GM18907 (cell line): ENCODE data around the gene HIVEP3.

Experiments
- ATAC-seq: cut with Tn5 transposase; IDR thresholded peaks from one replicate; pipeline ENCODE4 v1.9.1; 2021; ENCODE audit warnings: mild to moderate bottlenecking, moderate library complexity; ENCODE audit not compliant: unreplicated experiment

Gene HIVEP3

DNA sequence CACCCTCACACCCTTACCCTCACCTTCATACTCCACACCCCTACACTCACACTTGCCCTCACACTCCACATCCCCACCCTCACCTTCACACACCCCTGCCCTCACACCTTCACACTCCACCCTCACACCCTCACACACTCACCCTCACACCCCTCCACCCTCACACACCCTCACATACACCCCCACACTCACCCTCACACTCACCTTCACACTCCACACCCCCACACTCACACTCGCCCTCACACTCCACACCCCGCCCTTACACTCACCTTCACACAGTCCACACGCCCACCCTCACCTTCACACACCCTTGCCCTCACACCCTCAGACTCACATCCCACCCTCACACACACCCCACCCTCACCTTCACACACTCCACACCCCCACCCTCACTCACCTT, 390.6 kb downstream of the HIVEP3 start:
- ATAC-seq: no peak

DNA sequence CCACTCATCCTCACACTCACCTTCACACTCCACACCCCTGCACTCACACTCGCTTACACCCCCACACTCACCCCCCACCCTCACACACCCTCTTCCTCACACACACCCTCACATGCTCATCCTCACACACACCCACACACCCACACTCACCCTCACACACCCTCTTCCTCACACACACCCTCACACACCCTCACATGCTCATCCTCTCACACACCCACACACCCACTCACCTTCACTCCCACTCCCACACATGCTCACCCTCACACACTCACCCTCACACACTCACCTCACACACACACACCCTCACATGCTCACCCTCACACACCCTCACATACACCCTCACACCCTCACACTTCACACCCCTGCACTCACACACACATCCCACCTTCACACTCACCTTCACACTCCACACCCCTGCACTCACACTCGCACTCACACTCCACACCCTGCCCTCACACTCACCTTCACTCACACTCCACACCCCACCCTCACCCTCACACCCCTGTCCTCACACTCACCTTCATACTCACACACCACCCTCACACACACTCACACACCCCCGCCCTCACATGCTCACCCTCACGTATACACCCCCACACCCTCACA, 391.7 kb downstream of the HIVEP3 start:
- no peak for ATAC-seq

DNA sequence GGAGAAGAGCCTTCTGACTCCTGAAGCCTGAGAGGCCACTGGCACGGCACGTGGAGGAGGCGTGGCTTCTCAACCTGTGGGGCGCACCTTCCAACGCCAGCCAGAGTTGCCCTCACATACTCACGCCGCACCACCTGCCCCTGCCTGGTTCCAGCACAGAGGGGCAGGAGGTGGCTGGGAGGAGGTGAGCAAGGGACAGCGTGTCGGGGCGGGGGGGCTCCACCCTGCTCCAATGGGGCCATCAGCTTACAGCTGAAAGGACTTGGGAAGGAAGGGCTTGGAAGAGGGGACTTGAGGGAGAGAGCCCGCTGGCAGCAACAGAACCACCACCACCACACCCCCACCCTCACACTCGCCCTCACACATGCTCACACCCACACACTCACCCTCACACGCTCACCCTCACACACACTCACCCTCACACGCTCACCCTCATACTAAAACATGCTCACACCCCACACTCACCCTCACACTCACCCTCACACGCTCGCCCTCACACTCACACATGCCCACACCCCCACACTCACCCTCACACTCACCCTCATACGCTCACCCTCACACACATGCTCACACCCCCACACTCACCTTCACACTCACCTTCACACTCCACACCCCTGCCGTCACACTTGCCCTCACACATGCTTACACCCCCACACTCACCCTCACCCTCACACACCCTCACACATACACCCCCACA, 392.7 kb downstream of the HIVEP3 start:
- ATAC-seq: no peak

DNA sequence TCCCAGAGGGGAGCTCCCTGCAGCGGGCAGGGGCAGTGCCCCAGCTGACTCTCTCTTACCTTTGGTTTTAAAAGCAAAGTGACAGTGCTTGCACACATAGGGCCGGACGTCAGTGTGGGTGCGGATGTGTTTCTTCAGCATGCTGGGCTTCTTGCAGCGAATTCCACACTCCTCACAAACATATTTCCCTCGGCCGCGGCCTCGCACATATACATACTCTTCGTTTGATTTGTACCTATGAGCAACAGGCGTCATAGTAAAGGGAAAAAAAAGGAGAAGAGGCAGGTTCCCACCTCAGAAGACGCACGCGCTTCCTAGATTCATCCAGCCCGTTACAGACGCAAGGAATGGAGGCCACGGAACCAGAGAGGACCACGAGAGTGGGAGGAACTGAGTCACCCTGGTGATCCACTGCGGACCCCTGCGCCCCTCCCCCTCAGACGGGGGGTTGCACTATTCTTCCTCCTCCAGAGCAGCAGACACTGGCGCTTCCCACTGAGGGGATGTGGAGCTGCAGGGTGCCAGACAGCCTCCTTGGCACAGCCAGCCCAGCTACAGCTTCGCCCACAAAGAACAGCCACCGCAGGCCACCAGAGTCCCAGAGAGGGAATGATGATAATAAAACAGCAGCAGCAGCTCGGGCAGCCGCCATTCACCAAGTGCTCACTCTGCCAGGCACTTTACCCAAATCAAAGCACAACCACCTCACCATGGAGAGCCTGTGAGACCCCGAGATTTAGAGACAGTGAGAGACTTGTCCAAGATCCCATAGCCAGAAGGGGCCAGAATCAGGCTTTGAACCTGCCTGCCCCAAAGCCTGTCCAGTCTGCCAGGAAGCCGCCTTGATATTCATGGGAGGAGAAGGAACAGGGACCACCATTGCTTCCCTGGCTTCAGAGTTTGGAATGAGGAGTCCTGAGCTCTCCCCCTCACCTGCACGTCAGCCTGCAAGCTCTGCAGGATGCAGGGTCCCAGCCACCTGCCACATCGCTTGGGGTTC, 393.7 kb downstream of the HIVEP3 start:
- ATAC-seq: no peak

DNA sequence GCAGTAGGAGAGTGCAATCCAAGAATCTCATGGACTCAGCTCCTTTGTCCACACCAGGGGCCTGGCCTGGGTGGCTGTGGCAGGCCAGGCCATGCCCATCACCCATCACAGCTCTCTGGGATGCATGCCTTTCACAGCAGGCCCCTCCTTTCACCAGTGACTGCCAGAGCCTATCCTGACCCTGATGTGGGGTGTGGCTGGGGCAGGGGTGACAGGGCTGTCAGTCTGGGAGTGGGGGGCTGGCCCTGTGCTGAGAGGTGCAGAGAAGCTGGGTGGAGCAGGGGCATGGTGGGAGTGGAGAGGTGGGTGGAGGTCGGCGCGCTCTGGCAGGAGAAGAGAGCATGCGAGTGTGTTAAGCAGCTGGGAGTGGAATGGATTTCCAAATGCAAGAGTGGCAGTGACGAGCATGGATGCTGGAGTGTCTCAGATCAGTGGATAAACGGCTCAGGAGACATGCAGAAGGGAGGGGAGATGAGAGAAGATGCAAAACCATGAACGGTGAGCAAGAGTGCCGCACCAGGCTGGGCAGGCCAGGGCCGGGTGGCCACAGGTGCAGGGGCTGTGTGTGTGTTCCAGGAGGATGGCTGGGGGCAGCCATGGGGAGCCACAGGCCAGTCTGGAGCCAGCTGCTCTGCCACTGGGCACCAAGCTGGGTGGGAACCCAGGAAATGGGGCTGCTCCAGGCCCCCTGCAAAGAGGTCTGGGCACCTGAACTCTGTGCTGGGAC, 394.6 kb downstream of the HIVEP3 start:
- no peak for ATAC-seq

DNA sequence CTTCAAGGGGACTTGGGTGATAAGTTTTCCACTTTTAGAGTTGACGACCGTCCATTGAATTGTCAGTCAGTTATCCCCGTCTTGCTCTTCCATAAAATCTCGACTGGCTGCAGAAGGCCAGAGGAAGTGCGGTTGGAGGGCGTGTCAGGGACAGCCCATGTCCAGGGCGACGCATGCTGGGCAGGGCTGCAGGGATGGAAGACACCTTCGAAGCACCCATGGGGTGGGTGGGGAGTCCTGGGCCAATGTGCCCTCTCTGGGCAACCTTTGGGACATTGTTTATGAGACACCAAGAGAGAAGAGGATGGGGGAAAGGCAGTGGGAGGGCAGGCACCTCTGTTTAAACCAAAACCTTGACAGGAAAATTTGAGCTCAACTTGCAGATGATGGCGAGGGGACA, 395.7 kb downstream of the HIVEP3 start:
- no peak for ATAC-seq

DNA sequence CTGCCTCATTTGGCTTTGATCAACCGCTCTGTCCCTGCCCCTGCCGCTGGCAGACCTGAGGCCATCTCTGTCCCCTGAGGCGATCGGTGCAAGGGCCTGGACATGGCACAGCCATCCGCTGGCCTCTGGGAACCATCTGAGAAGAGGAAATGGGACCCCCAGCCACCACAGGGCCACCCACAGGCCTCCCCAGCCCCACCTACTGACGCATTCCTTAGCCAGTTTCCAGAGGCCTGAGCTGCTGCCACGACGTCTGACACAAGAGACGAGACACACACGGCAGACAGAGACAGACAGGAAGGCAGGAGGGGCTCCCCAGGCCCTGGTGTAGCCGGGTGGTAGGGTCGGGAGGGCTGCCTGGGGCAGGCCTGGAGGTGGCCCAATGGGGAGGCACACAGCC, 397.0 kb downstream of the HIVEP3 start:
- no peak for ATAC-seq

DNA sequence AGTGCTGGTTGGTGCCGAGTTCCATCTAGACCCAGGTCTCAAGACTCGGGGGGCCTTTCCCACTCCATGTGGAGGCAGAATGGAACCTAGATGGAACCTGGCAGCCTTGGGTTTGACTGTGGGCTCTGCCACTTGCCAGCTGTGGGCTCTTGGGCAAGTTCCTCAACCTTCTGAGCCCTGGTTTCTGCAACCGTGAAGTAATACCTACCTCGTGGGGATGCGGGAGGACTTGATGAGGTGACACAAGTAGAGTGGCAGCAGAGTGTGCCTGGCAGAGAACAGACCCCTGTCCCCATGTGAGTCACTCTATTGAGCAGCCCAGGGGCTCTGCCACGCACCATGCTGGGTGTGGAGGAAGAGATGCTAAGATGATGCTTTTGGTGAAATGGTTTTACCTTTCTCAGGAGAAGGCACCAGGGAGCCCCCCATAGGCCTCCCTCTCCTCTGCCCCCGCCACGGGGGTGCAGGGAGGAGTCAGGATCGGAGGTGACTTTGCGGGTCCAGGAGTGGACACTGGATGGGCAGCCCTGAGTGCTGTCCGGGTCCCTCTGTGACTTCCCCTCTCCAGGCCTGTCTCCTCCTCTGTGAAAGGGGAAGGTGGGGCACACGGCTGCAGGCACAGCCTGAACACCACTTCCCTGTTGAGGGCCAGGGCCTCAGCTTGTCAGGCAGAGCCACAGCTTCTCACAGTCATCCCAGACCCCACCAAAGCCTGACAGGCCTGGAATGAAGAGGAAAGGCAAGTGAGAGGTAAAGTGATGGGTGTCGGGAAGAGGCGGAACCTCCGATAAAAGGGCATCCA, 397.6 kb downstream of the HIVEP3 start:
- ATAC-seq: no peak

DNA sequence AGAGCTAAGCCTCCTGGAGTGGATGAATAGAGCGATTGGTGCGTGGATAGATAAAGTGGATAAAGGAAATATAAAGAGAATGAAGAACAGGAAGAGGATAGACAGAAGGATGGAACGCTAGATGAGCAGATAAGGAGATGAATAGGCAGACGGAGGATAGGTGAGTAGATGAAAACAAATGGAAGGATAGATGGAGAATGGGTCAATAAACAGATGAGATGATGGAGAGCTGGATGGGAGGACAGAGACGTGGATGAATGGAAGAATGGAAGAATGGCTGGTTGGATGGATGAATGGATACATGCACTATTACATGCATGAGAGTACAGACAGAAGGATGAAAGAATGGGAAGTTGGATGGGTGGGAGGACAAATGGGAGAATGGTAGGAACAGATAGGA, 399.1 kb downstream of the HIVEP3 start:
- no peak for ATAC-seq

DNA sequence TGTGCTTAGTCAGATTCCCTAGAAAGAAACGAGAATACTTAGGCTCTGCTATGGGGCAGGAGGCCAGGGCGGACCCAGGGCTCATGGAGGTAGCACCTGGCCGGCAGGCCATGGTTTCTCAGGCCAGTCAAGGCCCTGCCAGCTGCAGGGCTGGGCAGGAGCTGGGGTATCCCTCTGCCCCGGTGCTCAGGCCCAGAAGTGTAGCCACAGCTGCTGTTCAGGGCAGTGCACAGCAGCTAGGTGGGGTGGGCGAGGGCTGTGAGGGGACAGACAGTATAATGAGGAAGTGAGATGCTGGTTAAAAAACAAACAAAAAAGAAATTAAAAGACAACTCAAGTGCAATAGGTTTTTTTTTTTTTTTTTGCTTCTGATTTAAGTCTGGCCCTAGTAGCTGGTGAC, 400.3 kb downstream of the HIVEP3 start:
- ATAC-seq: no peak

DNA sequence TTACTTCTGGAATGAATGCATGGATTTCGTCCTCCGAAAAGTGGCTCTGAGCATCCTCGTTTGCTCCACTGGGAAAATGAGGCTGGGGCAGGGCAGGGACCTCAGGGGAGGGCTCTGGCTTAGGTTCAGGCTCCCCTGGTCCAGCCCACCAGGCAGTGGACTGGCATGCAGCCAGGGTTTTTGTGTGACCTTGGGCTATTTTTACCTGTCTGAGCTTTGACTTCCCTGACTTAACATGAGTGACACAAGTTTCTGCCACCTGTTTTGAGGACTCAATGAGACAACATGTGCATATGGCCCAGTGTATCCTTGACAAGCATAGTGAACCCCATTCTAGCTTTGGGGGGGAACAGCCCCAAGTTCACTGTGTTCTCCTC, 401.7 kb downstream of the HIVEP3 start:
- no peak for ATAC-seq

DNA sequence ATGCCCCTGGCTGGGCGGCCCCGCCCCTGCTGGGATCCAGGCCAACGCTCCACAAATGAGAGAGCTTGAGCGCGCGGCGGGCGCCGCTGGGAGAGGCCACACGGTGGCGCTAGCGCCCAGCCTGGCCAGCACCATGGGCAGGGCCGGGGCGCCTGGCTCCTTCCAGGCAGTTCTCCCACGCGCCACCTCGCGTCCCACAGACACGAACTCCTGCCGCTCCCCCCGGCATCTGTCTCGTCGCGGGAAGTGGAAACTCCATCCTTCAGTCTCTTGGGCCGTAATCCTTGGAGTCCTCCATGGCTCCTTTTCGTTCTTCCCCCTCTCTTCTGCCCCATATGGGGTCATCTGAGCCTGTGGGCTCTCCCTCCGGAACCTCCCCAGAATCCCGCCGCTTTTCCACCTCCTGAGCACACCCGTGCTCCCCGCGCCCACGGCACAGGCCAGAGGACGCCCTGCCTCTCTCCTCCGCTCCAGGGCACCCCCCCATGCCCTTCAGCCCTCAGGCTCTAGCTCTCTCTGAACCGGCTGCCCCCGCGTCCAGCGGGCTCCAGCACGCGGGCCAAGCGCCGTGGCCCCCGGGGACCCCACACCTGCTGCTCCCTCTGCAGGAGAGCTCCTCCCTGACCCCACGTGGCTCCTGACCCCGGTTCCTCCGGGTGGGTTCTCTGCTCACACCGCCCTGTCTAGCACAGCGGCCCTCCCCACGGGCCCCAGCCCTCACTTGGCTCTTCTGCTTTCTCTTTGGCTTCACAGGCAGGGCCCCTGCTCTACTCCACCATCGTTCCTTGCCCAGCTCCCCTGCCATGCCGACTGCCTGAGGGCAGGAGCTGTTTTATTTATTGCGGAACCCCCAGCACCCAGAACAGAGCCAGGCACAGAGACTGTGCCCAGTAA, 402.3 kb downstream of the HIVEP3 start:
- no peak for ATAC-seq

DNA sequence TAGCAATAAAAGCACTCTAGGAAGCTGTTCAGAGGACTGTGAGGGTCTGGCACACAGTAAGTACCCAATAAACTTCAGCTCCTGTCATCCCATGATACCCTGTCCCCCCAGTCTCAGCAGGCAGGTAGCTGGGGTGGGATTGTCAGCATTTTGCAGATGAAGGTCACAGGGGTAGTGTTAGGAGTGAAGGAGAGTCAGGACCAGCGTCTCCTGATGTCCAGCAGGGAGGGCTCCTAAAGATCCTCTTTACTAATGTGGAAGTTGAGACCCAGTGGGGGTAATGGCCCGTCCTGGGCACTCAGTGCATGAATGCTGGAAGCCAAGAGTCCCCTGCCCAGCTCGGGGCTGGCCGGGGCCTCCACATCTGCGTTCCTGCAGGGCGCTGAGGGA, 402.9 kb downstream of the HIVEP3 start:
- no peak for ATAC-seq

DNA sequence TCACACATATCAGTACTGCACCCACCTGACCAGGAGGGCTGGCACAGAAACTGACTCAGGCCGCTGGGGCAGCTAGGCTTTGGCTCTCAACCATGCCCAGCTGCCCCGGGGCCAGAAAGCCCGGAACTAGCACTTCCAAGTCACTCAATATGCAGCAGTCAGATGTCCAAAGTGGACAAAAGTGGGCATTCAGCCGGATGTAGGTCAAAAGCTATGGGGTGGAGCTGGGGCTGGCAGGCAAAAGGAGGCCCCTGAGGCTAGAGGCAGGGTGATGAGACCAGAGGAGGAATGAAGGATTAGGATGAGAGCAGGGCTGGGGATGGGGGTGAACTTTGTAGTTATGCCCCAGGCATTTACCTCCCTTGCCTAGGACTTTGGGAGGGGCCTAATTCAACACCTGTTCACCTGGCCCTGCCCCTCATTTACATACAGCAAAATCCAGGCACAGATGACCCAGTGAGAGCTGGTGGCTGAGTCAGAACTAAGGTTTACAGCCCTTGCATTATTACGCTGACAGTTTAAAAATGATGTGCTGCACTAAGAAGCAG, 403.5 kb downstream of the HIVEP3 start:
- ATAC-seq: no peak

DNA sequence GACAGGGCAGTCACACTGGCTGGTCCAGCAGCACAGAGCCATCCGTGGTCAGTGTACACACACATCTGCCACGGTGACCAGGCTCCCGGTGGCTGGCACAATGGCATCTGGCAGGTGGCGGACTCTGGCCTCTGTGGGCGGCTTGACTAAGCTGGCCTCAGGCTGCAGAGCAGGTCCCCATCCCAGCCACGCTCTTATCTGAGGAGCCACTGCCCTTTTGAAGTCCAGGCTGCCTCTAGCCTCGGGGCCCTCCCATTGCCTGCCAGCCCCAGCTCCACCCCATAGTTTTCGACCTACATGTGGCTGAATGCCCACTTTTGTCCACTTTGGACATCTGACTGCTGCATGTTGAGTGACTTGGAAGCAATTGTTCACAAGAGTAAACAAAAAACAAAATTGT, 404.3 kb downstream of the HIVEP3 start:
- no peak for ATAC-seq

DNA sequence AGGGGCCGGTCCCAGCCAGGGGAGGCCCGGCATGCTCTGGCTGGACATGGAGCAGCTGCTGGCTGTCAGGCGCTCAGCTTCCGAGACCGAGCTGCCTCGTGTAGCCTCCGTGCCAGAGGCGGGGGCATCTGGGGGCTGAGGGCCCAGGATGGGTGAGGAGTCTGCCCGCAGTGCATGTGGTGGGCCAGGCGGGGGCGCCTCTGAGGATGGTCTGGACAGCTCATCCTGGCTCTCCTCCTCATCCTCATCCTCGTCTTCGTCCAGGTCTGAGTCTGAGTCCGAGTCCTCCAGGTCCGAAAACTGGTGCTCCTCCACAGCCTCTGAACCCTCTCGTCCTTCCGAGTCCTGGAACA, 405.4 kb downstream of the HIVEP3 start:
- ATAC-seq: no peak

DNA sequence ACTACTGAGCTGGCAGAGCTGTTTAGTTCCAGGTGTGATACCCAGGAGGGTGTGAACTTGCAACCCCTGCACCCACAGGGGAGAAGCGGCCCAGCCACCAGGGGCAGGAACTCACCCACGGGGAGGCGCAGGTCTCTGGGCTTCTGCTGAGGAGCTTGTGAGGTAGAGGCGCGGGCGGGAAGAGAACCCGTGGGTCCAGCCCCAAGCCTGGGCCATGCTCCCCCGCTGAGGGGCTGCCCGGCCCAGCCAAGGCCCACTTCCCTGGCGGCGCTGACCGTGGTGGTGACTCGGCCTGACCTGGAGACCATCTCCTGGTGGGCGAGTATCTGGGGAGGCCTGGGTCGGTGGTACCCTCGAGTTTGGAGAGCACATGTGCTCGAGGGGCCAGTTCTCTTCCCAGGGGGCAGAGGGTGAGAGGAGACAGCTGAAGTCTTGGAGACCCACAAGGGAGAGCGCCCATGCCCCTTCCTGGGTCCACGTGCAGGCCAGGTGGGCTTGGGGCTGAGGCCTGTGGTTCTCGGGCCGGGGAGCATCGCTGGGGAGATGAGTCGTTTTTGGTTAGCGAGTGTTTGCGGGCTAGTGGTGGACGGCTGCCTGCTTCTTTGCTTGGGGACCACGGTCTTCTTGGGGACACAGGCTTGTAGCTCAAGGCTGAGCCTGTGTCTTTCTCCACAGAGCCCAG, 405.9 kb downstream of the HIVEP3 start:
- no peak for ATAC-seq

DNA sequence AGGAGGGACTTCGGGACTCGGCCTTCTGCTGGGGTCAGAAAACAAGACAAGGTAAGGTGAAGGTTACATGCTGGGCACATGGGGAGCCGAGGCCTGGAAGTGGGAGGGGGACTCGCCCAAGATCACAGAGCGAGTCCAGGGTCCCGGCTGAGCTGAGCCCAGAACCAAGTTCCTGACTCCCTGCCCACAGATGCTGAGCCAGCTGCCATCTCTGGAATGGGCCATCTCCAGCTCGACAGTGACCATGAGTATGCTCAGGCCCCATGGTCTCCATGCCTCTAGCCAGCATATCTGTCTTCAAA, 407.5 kb downstream of the HIVEP3 start:
- ATAC-seq: no peak
